ENCODE measurements around the gene SCN10A.

The SCN10A gene

DNA sequence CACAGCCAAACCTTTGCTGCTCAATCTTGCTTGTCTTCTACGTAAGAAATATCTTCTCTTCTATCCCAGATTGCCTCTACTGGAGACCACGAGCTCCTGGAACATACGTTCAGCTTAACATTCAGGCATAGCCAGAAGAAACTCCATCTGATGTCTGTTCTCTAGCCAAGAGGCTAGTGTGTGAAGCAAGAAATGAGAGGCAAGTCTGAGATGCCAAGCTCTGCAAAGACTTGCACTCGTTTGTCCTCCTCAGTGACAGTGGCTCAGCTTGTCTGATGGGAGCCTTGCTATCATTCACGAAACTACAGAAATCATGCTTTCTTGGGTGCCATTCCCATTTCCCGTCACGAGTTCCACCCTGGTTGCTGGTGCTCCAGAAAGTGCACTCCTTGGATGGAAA, at the start of gene SCN10A:
TSS of gene SCN10A (minus strand) at position 192 of the 400 bp plus-strand sequence. CDS start 22,207 bp downstream, outside the sequence.
- DNase-seq (ENCODE audit: low read depth in 2 of 2) = no peak

DNA sequence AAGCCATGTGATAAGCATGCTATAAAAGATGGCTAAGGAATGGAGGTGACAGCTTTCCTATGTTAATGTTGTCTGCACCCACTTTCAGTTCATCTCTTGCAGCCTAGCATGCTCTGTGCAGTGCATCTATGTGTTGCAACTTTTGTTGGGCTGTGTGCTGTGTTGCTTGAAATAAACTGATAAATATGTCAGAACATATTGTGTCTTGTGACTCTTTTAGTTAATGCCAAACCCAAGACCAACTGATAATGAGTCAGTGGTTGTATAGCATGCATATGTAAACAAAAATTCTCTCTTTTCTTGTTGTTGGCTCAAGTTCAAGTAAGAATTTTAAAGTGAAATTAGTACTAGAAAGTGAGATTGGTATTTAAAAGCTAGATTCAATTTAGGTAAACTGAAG, 37.0 kb upstream of the SCN10A start:
- DNase-seq (ENCODE audit: low read depth in 2 of 2) = no peak

- DNase-seq (ENCODE audit: low read depth in 2 of 2) = no peak
These were observed 27.9 kb upstream of the SCN10A start for GRCh38 chr3:38843898-38844297.

- DNase-seq (ENCODE audit: low read depth in 2 of 2) = no peak
These were observed 26.4 kb upstream of the SCN10A start for GRCh38 chr3:38842266-38842965.

DNA sequence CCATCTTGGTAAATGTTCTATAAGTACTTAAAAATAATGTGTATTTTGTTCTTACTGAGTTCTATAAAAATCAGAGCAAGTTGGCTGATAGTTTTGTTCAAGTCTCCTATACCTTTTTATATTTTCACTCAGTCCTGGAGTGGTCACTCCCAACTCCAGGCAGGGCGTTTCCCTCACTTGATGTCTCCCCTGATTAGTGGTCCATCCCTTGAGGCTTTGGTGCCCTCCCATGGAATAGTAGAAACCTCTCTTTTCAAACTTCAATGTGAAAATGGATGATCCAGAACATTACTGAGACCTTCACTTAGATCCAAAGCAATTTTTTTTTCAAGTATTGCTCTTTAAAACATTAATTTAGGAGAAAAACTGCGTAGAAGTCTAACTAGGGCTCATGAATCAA, 25.0 kb upstream of the SCN10A start:
- no peak for DNase-seq (ENCODE audit: low read depth in 2 of 2)

DNA sequence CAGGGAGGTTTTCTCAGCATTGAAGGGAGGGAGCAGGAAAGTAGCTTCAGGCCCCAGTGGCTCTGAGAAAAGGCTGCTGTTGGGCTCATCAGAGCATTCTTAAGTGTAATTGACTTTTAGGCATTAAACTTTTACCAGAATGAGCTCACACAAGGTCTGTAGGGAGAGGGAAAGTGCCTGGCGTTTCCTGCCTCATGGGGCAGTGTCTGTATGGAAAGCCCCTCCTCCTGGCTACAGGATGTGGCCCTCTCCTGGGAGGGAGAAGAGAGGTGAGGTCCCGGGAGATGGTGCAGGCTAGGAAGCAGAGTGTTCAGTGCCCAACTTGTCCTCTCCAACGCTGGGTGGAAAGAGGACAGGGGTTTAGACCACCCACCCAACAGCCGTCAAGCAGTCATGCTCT, 21.3 kb upstream of the SCN10A start:
- DNase-seq (ENCODE audit: low read depth in 2 of 2) = no peak

DNA sequence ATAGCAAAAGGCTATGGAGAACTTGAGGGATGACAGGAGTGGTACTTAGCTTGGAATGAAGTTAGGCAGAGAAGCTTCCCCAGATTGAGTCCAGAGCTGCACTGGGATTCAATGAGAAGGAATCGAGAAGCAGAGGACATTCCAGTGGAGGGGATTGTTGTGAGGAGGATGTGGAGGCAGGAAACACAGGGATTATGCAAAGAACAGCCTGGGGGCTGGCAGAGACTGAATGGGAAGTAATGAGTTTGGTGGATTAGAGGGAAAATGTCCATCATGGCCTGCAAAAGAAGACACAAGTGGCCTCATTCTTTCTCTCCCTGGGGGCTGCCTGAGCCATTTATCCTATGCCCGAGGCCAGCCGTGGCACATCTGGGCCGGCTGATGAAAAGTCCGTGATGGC, 20.5 kb upstream of the SCN10A start:
- DNase-seq (ENCODE audit: low read depth in 2 of 2) = no peak

DNA sequence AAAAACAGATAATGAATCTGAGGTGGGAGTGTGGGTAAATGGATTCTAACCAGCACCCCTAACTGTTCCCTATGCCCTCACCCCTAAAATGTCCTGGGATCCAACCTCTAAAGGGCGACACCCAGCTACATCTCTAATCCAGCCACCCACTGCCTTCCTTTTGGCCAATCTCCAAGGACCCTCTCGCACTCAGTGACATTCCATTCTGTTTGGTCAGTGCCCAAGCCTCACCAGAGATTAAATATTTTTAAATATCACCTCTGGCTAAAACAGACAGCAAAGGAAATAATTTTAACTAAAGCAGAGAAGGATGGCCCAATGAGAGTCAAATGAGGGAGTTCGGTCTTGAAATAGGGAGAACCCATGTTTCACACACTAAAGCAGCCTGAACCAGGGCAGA, 19.9 kb upstream of the SCN10A start:
- DNase-seq (ENCODE audit: low read depth in 2 of 2) = no peak

- DNase-seq (ENCODE audit: low read depth in 2 of 2) = no peak
These were observed 18.7 kb upstream of the SCN10A start for GRCh38 chr3:38834717-38835116.

- DNase-seq (ENCODE audit: low read depth in 2 of 2) = no peak
These were observed 18.1 kb upstream of the SCN10A start for GRCh38 chr3:38834110-38834509.

- no peak for DNase-seq (ENCODE audit: low read depth in 2 of 2)
These were observed 13.4 kb upstream of the SCN10A start for GRCh38 chr3:38829404-38829803.

DNA sequence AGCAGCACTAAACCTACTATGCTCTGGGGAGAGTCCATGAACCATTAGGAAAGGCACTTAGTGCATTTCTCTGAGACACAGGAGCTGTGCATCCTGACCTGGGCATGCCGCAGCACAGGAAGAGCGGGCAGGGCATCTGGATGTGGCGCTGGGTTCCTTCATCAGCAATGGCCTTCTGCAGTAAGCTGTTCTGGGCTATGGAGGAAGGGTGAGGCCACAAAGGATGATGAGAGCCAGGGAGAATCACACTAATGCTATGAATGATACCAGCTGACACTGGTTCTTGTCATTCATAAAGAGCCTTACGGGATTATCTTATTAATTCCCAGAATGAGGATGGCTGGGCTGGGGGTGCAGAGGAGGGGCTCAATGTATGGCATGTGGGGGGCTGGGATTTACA, 12.7 kb upstream of the SCN10A start:
- no peak for DNase-seq (ENCODE audit: low read depth in 2 of 2)

DNA sequence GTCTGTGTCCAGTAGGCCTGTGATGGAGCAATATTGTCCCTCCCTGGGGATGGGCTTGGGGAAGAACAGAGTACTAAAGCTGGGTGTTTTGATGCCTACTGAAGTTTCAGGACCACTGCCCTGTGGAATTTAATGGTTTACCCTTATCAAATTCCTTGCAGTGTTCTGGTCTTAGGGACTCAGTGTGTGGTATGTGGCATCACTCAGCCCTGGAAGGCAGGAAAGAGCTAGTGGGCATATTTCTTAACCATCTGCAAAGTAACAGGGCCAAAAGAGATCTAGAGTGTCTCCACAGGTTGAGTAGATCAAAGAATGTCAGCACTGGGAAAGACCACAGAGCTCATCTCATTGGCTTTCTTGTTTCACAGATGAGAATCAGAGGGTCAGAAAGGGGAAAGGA, 11.8 kb upstream of the SCN10A start:
- DNase-seq (ENCODE audit: low read depth in 2 of 2) = no peak

- no peak for DNase-seq (ENCODE audit: low read depth in 2 of 2)
These were observed 10.0 kb upstream of the SCN10A start for GRCh38 chr3:38826001-38826400.

DNA sequence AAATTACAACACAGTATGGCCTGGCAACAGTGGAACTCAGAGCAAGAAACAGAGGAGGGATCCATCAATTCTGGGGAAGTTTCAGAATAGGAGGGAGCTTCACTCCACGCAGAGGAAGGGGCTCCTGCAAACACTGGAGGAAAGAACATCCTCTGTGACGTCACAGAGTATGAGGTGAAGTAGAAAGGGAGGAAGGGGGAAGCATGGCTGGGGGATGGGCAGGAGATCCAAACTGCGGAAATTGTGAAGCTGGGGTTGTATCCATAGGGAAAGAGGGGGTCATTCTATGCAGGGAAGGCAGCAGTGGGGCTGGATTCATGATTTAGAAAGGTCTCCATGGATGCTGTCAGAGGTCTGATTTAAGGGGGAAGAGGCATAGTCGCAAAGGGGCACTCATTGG, 8.3 kb upstream of the SCN10A start:
- DNase-seq (ENCODE audit: low read depth in 2 of 2) = no peak

- no peak for DNase-seq (ENCODE audit: low read depth in 2 of 2)
These were observed 7.7 kb upstream of the SCN10A start for GRCh38 chr3:38823722-38824121.

DNA sequence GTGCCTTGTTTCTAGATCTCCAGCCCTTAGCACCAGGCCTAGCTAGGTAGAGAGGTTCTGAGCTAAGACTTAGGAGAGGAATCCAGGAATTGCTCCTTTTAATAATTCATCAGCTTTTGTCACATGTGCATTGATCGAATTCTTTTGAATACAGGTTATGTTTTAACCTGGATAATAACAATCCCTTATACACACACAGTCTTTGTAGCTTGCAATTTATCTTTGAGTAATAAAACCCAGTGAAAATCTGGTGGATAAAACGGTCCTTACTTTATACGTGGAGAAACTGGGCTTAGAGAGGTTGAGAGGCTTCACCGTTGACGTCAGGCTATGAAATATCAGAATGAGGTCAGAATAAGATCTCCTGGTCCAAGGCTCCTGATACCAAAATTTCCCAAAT, 7.2 kb upstream of the SCN10A start:
- no peak for DNase-seq (ENCODE audit: low read depth in 2 of 2)

DNA sequence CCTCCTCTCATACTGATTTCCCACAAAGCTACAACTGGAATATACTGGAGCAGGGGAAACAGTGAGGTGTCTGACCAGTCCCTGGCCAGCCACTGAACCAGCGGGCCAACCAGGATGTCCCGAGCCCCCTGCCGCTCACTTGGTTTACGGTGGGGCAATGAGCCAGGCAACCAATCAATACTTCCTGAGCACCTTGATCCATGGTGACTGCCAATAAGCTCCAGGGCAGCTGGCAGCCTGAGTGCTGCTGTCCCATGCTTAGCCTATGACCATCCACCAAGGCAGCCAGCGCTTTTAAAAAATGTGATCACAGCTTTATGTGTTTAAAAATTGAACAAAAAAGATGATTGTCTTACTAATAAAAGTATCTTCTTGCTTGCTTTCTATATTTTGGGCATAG, 4.2 kb downstream of the SCN10A start:
- no peak for DNase-seq (ENCODE audit: low read depth in 2 of 2)

- DNase-seq (ENCODE audit: low read depth in 2 of 2) = no peak
These were observed 10.1 kb downstream of the SCN10A start for GRCh38 chr3:38805765-38806386.

DNA sequence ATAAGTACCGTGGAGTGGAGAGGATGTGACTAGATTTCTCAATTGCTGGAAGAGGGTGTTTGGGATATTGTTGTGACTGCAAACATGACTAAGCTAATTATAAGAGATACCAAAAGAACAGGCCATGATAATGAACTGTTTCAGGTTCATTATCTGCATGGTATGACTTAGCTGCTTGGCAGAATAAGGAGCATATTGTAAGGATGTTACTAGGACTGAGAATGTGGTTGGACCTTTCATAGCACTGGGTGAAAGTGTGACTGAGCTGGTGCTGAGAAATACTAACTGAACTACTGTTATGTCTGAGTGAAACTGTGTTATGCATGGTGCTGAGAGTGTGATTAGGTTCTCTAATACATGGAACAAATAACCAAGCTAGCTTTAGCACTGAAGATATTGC, 11.0 kb downstream of the SCN10A start:
- no peak for DNase-seq (ENCODE audit: low read depth in 2 of 2)

- DNase-seq (ENCODE audit: low read depth in 2 of 2) = no peak
These were observed 15.5 kb downstream of the SCN10A start for GRCh38 chr3:38800511-38800910.

- no peak for DNase-seq (ENCODE audit: low read depth in 2 of 2)
These were observed 22.3 kb downstream of the SCN10A start for GRCh38 chr3:38793721-38794120.

DNA sequence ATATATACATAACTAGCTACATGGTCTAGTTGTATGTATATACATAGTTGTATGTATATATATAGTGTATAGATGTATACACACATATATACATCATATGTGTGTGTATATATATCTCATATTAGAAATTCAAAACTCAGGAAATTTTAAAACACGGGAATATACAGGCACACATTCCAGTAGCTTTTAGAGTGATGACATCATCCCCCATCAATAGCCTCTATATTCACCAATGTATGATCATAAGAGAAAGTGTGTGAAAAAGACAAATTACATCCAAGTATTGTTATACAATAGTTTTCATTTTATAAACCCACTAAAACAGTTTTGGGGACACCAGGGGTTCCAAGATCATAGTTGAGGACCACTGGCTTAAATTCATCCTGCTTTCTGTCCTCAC, 23.0 kb downstream of the SCN10A start:
- no peak for DNase-seq (ENCODE audit: low read depth in 2 of 2)

DNA sequence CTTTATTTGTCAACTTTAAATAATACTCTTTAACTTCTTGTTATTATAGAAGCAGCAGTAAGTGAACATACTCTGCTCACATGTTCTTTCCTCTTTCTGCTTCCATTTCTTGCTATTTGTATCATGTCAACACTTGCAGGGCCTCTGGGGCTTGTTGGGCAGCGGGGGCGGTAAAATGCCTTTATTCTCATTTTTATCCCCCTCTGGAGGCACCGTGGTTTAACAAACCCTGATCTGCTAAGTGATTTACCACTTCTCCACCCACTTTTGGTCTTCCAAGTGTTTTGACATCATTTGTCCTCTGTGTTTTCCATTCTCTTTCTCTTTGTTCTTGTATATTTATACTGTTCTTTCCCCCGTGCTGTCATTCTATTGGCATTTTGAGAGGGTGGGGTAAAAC, 33.9 kb downstream of the SCN10A start:
- no peak for DNase-seq (ENCODE audit: low read depth in 2 of 2)

Measured in stimulated activated CD4-positive, alpha-beta T cell treated with anti-CD3 and anti-CD28 coated beads, Interleukin-1b, Interleukin-23, amount 100 ng/mL, for 4 hours (primary cell).